ENCODE data around the gene INCA1. TPM values are rescaled to one million over a fixed set of nuclear protein-coding genes. Genes with fewer than 3 reads are reported as not detected.

Gene INCA1
- total and polyA plus RNA-seq, 3 donors from 2014 or later, result 32.6 to 64.4 (median 53.0) TPM

DNA sequence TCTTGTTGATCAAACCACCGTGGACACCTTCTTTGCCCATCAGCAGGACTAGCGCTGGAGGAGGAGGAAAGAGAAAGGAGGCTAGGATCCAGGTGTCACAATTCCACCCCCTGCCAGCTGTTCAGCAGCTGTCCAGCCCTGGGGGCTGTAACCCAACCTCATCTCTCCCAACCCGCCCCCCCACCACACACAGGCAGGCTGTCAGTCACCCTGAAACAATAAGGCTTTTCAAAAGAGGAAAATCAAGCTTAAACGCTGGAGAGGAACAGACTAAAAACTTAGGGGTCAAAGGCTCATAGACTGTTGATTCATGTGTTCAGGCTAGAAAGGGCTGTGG is 51.4 kb downstream of the INCA1 start:
- H3K27me3 ChIP-seq, result no peaks in the 10 kb centered on the region
- intact Hi-C loops (cut with DNase I; ENCODE audit: low total_unique reads), result no loop called here
- H3K4me3 ChIP-seq, result no peak overlapping the region
- TF ChIP-seq CTCF (IDR thresholded peaks at IDR 0.05), result no peak
- no peak for TF ChIP-seq POLR2A (IDR thresholded peaks at IDR 0.05)
- no peak for DNase-seq
- 26 to 30% methylated on average over 4 of the region's 4 CpGs for WGBS, 2 donors
- peaks cover 23% of the 10 kb centered on the region for H3K4me1 ChIP-seq
- no peaks in the 10 kb centered on the region for H3K36me3 ChIP-seq (ENCODE audit: low read depth, missing control alignments)
- H3K9me3 ChIP-seq, result no peaks in the 10 kb centered on the region
- H3K27ac ChIP-seq, result peak overlapping the region in 1 of 2 donors; percentile 91

GRCh38 chr17:4945176-4945943 is 52.0 kb downstream of the INCA1 start:
- 52 to 53% methylated on average over 7 of the region's 7 CpGs for WGBS, 2 donors
- intact Hi-C loops (cut with DNase I; ENCODE audit: low total_unique reads), result no loop called here
- Histone ChIP-seq H3K4me3 (no peak overlapping the region), H3K36me3 (ENCODE audit: low read depth, missing control alignments) (no peaks in the 10 kb centered on the region), H3K27me3 (no peaks in the 10 kb centered on the region), H3K4me1 (peaks cover 23% of the 10 kb centered on the region), H3K27ac (peak overlapping the region in 1 of 2 donors; percentile 44), H3K9me3 (no peaks in the 10 kb centered on the region)
- TF ChIP-seq CTCF (IDR thresholded peaks at IDR 0.05), result no peak
- no peak for TF ChIP-seq POLR2A (IDR thresholded peaks at IDR 0.05)
- DNase-seq, result peak; percentile 60

DNA sequence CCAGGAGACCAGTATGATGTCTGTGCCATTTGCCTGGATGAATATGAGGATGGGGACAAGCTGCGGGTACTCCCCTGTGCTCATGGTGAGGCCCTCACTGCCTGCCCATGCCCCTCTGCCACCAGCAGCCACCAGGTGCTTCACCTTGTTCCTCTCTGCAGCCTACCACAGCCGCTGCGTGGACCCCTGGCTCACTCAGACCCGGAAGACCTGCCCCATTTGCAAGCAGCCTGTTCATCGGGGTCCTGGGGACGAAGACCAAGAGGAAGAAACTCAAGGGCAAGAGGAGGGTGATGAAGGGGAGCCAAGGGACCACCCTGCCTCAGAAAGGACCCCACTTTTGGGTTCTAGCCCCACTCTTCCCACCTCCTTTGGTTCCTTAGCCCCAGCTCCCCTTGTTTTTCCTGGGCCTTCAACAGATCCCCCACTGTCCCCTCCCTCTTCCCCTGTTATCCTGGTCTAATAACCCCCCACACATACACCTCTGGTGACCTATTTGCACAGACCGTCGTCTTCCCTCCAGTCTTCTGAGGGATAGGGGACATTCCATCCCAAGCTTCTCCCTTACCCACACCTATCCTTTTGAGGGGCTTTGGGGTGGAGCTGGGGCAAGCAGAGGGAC is 52.7 kb downstream of the INCA1 start:
- Histone ChIP-seq H3K27me3 (no peaks in the 10 kb centered on the region), H3K36me3 (ENCODE audit: low read depth, missing control alignments) (no peaks in the 10 kb centered on the region), H3K4me3 (no peak overlapping the region), H3K27ac (peak overlapping the region in 1 of 2 donors; percentile 44), H3K4me1 (peaks cover 23% of the 10 kb centered on the region), H3K9me3 (no peaks in the 10 kb centered on the region)
- no peak for DNase-seq
- 62 to 70% methylated on average over 8 of the region's 8 CpGs for WGBS, 2 donors
- no peak for TF ChIP-seq CTCF (IDR thresholded peaks at IDR 0.05)
- no peak for TF ChIP-seq POLR2A (IDR thresholded peaks at IDR 0.05)
- intact Hi-C loops (cut with DNase I; ENCODE audit: low total_unique reads), result no loop called here

- 44 to 49% methylated on average over 3 of the region's 3 CpGs for WGBS, 2 donors
- intact Hi-C loops (cut with DNase I; ENCODE audit: low total_unique reads), result no loop called here
- Histone ChIP-seq H3K36me3 (ENCODE audit: low read depth, missing control alignments) (no peaks in the 10 kb centered on the region), H3K4me1 (peaks cover 25% of the 10 kb centered on the region), H3K27me3 (no peaks in the 10 kb centered on the region), H3K4me3 (no peak overlapping the region), H3K27ac (no peak overlapping the region), H3K9me3 (no peaks in the 10 kb centered on the region)
- TF ChIP-seq POLR2A (IDR thresholded peaks at IDR 0.05), result no peak
- TF ChIP-seq CTCF (IDR thresholded peaks at IDR 0.05), result no peak
- no peak for DNase-seq
Observed at GRCh38 chr17:4944163-4944553, 53.2 kb downstream of the INCA1 start.

Data from testis (tissue), 3 donors.